Measurements from ENCODE around the gene UPK3A. TPM values are rescaled to one million over a fixed set of nuclear protein-coding genes. Genes with fewer than 3 reads are reported as not detected.

The UPK3A gene
- total RNA-seq, 1 donor from 2014 or later: not detected

- Mint-ChIP-seq H3K36me3 (ENCODE audit: low read depth) (peaks cover 7% of the 10 kb centered on the region), H3K27me3 (ENCODE audit: low read depth) (no peaks in the 10 kb centered on the region), H3K9me3 (no peaks in the 10 kb centered on the region), H3K4me3 (no peak overlapping the region), H3K4me1 (peaks cover 21% of the 10 kb centered on the region), H3K27ac (ENCODE audit: unreplicated experiment) (no peak overlapping the region)
- TF ChIP-seq CTCF (conservative IDR thresholded peaks at IDR 0.05): no peak
- no peak for DNase-seq (ENCODE audit: low read depth, low spot score)
Observed at GRCh38 chr22:45340323-45340722, 55.6 kb downstream of the UPK3A start.

DNA sequence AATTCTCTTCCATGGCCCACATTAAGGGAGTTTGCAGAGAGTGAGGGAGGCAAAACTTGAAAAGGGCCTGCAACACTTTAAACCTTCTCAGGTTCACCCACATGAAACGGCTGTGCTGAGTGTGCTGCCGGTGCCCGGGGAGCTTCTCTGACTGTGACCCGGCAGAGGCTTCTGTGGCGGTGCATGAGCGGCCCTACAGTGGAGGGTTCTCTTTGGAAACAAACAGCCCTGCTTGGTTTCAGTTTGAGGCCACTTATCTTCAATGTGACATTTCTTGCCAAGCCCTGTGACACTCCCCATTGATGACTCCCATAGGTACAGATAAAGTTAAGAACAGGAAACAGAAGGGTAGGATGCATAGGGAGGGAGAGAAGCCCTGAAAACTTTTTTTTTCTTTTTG, 56.7 kb downstream of the UPK3A start:
- H3K27me3 Mint-ChIP-seq (ENCODE audit: low read depth): no peaks in the 10 kb centered on the region
- H3K4me1 Mint-ChIP-seq: peaks cover 14% of the 10 kb centered on the region
- no peak for TF ChIP-seq CTCF (conservative IDR thresholded peaks at IDR 0.05)
- no peaks in the 10 kb centered on the region for H3K9me3 Mint-ChIP-seq
- H3K27ac Mint-ChIP-seq (ENCODE audit: unreplicated experiment): no peak overlapping the region
- H3K4me3 Mint-ChIP-seq: no peak overlapping the region
- H3K36me3 Mint-ChIP-seq (ENCODE audit: low read depth): peaks cover 9% of the 10 kb centered on the region
- no peak for DNase-seq (ENCODE audit: low read depth, low spot score)

- TF ChIP-seq CTCF (conservative IDR thresholded peaks at IDR 0.05): no peak
- DNase-seq (ENCODE audit: low read depth, low spot score): no peak
- peaks cover 10% of the 10 kb centered on the region for H3K36me3 Mint-ChIP-seq (ENCODE audit: low read depth)
- peaks cover under 1% of the 10 kb centered on the region for H3K4me1 Mint-ChIP-seq
- H3K27me3 Mint-ChIP-seq (ENCODE audit: low read depth): no peaks in the 10 kb centered on the region
- H3K4me3 Mint-ChIP-seq: no peak overlapping the region
- H3K27ac Mint-ChIP-seq (ENCODE audit: unreplicated experiment): no peak overlapping the region
- H3K9me3 Mint-ChIP-seq: no peaks in the 10 kb centered on the region
Observed at GRCh38 chr22:45343143-45343542, 58.4 kb downstream of the UPK3A start.

DNA sequence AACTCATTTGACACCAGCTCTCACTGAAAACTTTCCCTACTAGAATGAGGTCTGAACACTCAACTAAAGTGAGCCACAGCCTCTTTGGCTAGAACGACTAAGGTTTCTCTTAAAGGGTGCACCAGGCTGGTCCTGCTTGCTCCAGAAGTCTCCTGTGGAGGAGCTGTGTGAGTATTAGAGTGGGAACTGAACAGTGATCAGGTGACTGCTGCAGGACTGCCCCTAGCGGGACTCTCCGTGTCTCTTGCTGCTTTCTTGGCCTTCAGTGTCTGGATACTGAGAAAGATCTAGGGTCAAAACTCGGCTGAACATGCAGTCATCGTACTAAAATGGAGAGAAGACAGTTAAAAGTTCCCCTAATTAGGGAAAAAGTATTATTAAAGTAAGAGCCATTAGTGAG, 59.6 kb downstream of the UPK3A start:
- H3K4me1 Mint-ChIP-seq: no peaks in the 10 kb centered on the region
- no peaks in the 10 kb centered on the region for H3K27me3 Mint-ChIP-seq (ENCODE audit: low read depth)
- peaks cover 10% of the 10 kb centered on the region for H3K36me3 Mint-ChIP-seq (ENCODE audit: low read depth)
- peak; percentile 16 for TF ChIP-seq CTCF (conservative IDR thresholded peaks at IDR 0.05)
- DNase-seq (ENCODE audit: low read depth, low spot score): no peak
- no peak overlapping the region for H3K27ac Mint-ChIP-seq (ENCODE audit: unreplicated experiment)
- H3K4me3 Mint-ChIP-seq: no peak overlapping the region
- H3K9me3 Mint-ChIP-seq: no peaks in the 10 kb centered on the region

Other genes starting within 250 kb of the UPK3A start
- gene NUP50, start 121.0 kb upstream of the UPK3A start, total RNA-seq: 115 and 128 TPM in 2 replicates
- gene KIAA0930, start 44.1 kb upstream of the UPK3A start, total RNA-seq: 56.9 and 60.2 TPM in 2 replicates
- gene FAM118A, start 25.0 kb downstream of the UPK3A start, total RNA-seq: 60.7 and 64.8 TPM in 2 replicates
- gene SMC1B, start 128.7 kb downstream of the UPK3A start, total RNA-seq: not detected in 2 replicates
- 7.6 and 8.7 TPM in 2 replicates for gene RIBC2, start 128.7 kb downstream of the UPK3A start, total RNA-seq
- 152 and 163 TPM in 2 replicates for gene FBLN1, start 217.9 kb downstream of the UPK3A start, total RNA-seq

All from neural crest cell (in vitro differentiated cells).